HepG2 (cell line): ENCODE measurements around the gene SLC25A28. TPM values are rescaled to one million over a fixed set of nuclear protein-coding genes. Genes with fewer than 3 reads are reported as not detected.

Experiments
- CCDC6 ChIP-seq: sonication (generic); formaldehyde crosslinking; IDR thresholded peaks from 2 replicates; pipeline ENCODE4 v1.8.1; 2022; ENCODE audit warnings: mild to moderate bottlenecking, missing genetic modification reagents, moderate library complexity
- CENPT ChIP-seq: sonication (generic); formaldehyde crosslinking; IDR thresholded peaks from 2 replicates; pipeline ENCODE4 v1.8.0; 2022; ENCODE audit warnings: low read depth, mild to moderate bottlenecking, moderate library complexity, missing genetic modification reagents
- ETV6 ChIP-seq: sonication (generic); formaldehyde crosslinking; conservative IDR thresholded peaks from 2 replicates; pipeline ENCODE4 v1.4.0; 2020; ENCODE audit warnings: missing genetic modification reagents
- GATA4 ChIP-seq: sonication (generic); IDR thresholded peaks from 2 replicates; pipeline ENCODE4 v1.6.1; 2016; ENCODE audit warnings: antibody characterized with exemption, low read depth, borderline replicate concordance
- HIVEP1 ChIP-seq: sonication (generic); formaldehyde crosslinking; IDR thresholded peaks from 2 replicates; pipeline ENCODE4 v1.4.0; 2020; ENCODE audit warnings: mild to moderate bottlenecking, missing genetic modification reagents
- HNF4G ChIP-seq, 2 experiments: sonication (generic) in 1 of 2; formaldehyde crosslinking in 1 of 2; IDR thresholded peaks; 2 replicates each; pipeline versions ENCODE4 v1.4.0 to v1.6.1; 2011 to 2020; ENCODE audit warnings: borderline replicate concordance in 2 of 2, low read depth in 2 of 2, mild to moderate bottlenecking in 2 of 2, low read length in 1 of 2, missing genetic modification reagents in 1 of 2, moderate library complexity in 1 of 2
- HOXA5 ChIP-seq: sonication (generic); formaldehyde crosslinking; IDR thresholded peaks from 2 replicates; pipeline ENCODE4 v1.4.0; 2020; ENCODE audit warnings: missing genetic modification reagents
- HOXD1 ChIP-seq: sonication (generic); formaldehyde crosslinking; IDR thresholded peaks from 2 replicates; pipeline ENCODE4 v1.5.0; 2020; ENCODE audit warnings: missing genetic modification reagents
- JARID2 ChIP-seq: sonication (generic); formaldehyde crosslinking; IDR thresholded peaks from 2 replicates; pipeline ENCODE4 v1.8.1; 2023; ENCODE audit warnings: missing genetic modification reagents, inconsistent platforms; ENCODE audit not compliant: insufficient replicate concordance
- JUN ChIP-seq: sonication (generic); formaldehyde crosslinking; IDR thresholded peaks from 2 replicates; pipeline ENCODE4 v1.4.0; 2020; ENCODE audit warnings: mild to moderate bottlenecking, missing genetic modification reagents
- MTF2 ChIP-seq: sonication (generic); formaldehyde crosslinking; IDR thresholded peaks from 2 replicates; pipeline ENCODE4 v1.5.0; 2020; ENCODE audit warnings: missing genetic modification reagents, borderline replicate concordance
- PCBP1 ChIP-seq: fragments of 200-400 bp; formaldehyde crosslinking; IDR thresholded peaks from 2 replicates; pipeline ENCODE4 v1.6.1; 2017; ENCODE audit warnings: mild to moderate bottlenecking, low read depth, low read length, borderline replicate concordance
- RAD21 ChIP-seq: fragments of 450-650 bp; formaldehyde crosslinking; IDR thresholded peaks from 2 replicates; pipeline ENCODE4 v1.5.0; 2020; ENCODE audit warnings: mild to moderate bottlenecking
- SNAI1 ChIP-seq: sonication (generic); formaldehyde crosslinking; IDR thresholded peaks from 2 replicates; pipeline ENCODE4 v1.5.0; 2020; ENCODE audit warnings: mild to moderate bottlenecking, missing genetic modification reagents, borderline replicate concordance
- TCF7L2 ChIP-seq: IDR thresholded peaks from 2 replicates; pipeline ENCODE4 v1.6.1; 2011; ENCODE audit warnings: mild to moderate bottlenecking, low read depth, low read length, moderate library complexity
- TEF ChIP-seq: sonication (generic); formaldehyde crosslinking; IDR thresholded peaks from 2 replicates; pipeline ENCODE4 v1.5.0; 2020; ENCODE audit warnings: missing genetic modification reagents
- ZBTB44 ChIP-seq: sonication (generic); formaldehyde crosslinking; IDR thresholded peaks from 2 replicates; pipeline ENCODE4 v1.4.0; 2020; ENCODE audit warnings: missing genetic modification reagents
- ZKSCAN8 ChIP-seq: IDR thresholded peaks from 2 replicates; pipeline ENCODE4 v1.6.1; 2016; ENCODE audit warnings: borderline replicate concordance, missing genetic modification reagents, missing compliant biosample characterization
- ZMYM4 ChIP-seq: sonication (generic); formaldehyde crosslinking; IDR thresholded peaks from 2 replicates; pipeline ENCODE4 v1.8.1; 2023; ENCODE audit warnings: mild to moderate bottlenecking, missing genetic modification reagents
- ZNF124 ChIP-seq: sonication (generic); formaldehyde crosslinking; IDR thresholded peaks from 2 replicates; pipeline ENCODE4 v1.4.0; 2020; ENCODE audit warnings: missing genetic modification reagents
- ZNF224 ChIP-seq: sonication (generic); formaldehyde crosslinking; IDR thresholded peaks from 2 replicates; pipeline ENCODE4 v1.5.0; 2020; ENCODE audit warnings: mild to moderate bottlenecking, missing genetic modification reagents
- ZNF260 ChIP-seq: sonication (generic); formaldehyde crosslinking; IDR thresholded peaks from 2 replicates; pipeline ENCODE4 v1.4.0; 2020; ENCODE audit warnings: missing genetic modification reagents, low read depth, mild to moderate bottlenecking, borderline replicate concordance
- ZNF567 ChIP-seq: sonication (generic); formaldehyde crosslinking; IDR thresholded peaks from 2 replicates; pipeline ENCODE4 v1.8.1; 2023; ENCODE audit warnings: mild to moderate bottlenecking, missing genetic modification reagents, borderline replicate concordance
- ZSCAN5A ChIP-seq: sonication (generic); formaldehyde crosslinking; IDR thresholded peaks from 2 replicates; pipeline ENCODE4 v1.8.0; 2022; ENCODE audit warnings: mild to moderate bottlenecking, missing genetic modification reagents, borderline replicate concordance
- polyA plus RNA-seq, 8 experiments: library from polyadenylated mRNA; depleted of rRNA in 3 of 8; stranded (reverse) in 7 of 8; unstranded in 1 of 8; fragments of >200 nt; fragmentation: Illumina TruSeq in 4 of 8; extraction: Trizol in 4 of 8; gene quantifications; 2 replicates each; pipeline versions ENCODE4 v1.2.1 to v1.2.3, GENCODE V29; 2011 to 2016; ENCODE audit warnings: low read depth in 4 of 8, missing spikeins in 1 of 8, mixed read lengths in 1 of 8; ENCODE audit not compliant: insufficient read depth in 1 of 8
- total RNA-seq, 5 experiments: library from RNA; depleted of rRNA; stranded (reverse); fragments of >200 nt; fragmentation: Illumina TruSeq; extraction: Trizol; gene quantifications; 2 replicates each; pipeline ENCODE4 v1.2.3, GENCODE V29; 2016; ENCODE audit warnings: low read depth in 1 of 5
- TF ChIP-seq, protein P1 (sequence below): sonication (generic); formaldehyde crosslinking; IDR thresholded peaks from 2 replicates; pipeline ENCODE4 v1.4.0; 2020; ENCODE audit warnings: missing genetic modification reagents, borderline replicate concordance

Gene SLC25A28
- total and polyA plus RNA-seq, 2 of the 13 experiments (the other 11 are each of a cell fraction or from before 2014, with no cell fraction given), result 15.2 to 41.0 TPM

DNA sequence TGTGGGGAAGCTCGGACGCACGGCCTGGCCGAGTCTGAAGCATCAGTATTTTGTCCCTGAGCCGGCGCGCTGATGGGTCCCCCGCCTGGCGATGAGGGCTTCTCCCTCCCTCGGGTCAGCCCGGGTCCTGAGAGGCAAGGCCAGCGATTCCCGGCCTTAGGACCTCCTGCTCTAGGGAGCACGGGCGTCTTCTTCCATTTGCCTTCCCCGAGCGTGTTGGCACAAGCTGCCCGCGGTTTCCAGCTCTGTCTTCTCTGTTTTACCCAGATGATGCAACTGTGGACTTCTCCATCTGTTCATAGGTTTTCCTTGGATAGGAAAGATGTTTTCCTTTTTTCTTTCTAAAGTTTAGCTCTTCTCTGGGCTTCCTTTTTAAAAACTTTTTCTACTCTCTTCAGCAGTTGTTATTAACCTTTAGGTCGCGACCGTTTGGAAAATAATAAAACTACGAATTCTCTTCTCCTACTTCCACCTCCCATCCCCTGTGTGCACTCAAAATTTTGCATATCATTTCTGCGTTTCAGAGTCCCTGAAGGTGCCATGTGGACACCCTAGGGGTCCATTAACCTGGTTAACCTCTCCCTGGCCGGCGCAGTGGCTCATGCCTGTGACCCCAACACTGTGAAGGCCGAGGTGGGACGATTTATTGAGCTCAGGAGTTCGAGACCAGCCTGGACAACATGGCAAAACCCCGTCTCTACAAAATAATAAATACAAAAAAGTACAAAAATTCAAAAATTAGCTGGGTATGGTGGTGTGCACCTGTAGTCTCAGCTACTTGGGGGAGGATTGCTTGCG, 1.4 kb upstream of the SLC25A28 start (continued):
- TF ChIP-seq ZNF567 (CRISPR knock-in tag) (no peak), ZSCAN5A (CRISPR knock-in tag) (peak; percentile 58; the same call in 1 of the 2 replicates), PCBP1 (no peak), TCF7L2 (no peak), CENPT (CRISPR knock-in tag) (peak; percentile 26; the same call in 1 of the 2 replicates), CCDC6 (CRISPR knock-in tag) (no peak), HOXD1 (CRISPR knock-in tag) (no peak), TEF (CRISPR knock-in tag) (no peak), MTF2 (CRISPR knock-in tag) (no peak), ZMYM4 (CRISPR knock-in tag) (no peak), GATA4 (no peak), SNAI1 (CRISPR knock-in tag) (no peak), JARID2 (no peak), HNF4G (IDR thresholded peaks at IDR 0.05; ENCODE audit: borderline replicate concordance, low read depth, low read length) (no peak), HNF4G (CRISPR knock-in tag; IDR thresholded peaks at IDR 0.05; ENCODE audit: borderline replicate concordance, low read depth) (no peak), ZKSCAN8 (CRISPR knock-in tag) (no peak), ZNF260 (CRISPR knock-in tag) (no peak), ZNF124 (CRISPR knock-in tag) (no peak; the same call in 1 of the 2 replicates), ETV6 (CRISPR knock-in tag) (0 out of 2 replicates have a peak, but pooled peaks have one; percentile 26), ZNF224 (CRISPR knock-in tag) (peak; percentile 27; the same call in 1 of the 2 replicates), RAD21 (peak; percentile 42; the same call in 1 of the 2 replicates), JUN (CRISPR knock-in tag) (no peak), HIVEP1 (CRISPR knock-in tag) (peak; percentile 3; the same call in 1 of the 2 replicates), HOXA5 (peak; percentile 56; the same call in 1 of the 2 replicates), ZBTB44 (CRISPR knock-in tag) (no peak)
- TF ChIP-seq, protein P1, sequence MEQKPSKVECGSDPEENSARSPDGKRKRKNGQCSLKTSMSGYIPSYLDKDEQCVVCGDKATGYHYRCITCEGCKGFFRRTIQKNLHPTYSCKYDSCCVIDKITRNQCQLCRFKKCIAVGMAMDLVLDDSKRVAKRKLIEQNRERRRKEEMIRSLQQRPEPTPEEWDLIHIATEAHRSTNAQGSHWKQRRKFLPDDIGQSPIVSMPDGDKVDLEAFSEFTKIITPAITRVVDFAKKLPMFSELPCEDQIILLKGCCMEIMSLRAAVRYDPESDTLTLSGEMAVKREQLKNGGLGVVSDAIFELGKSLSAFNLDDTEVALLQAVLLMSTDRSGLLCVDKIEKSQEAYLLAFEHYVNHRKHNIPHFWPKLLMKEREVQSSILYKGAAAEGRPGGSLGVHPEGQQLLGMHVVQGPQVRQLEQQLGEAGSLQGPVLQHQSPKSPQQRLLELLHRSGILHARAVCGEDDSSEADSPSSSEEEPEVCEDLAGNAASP (CRISPR knock-in tag), result no peak; the same call in 1 of the 2 replicates
